ENCODE data around the gene HM13. TPM values are rescaled to one million over a fixed set of nuclear protein-coding genes. Genes with fewer than 3 reads are reported as not detected.

The HM13 gene
- total RNA-seq, 1 experiment from 2014 or later = 183 TPM

GRCh38 chr20:31547720-31548298, 33.6 kb downstream of the HM13 start (continued):
- TF ChIP-seq ZBTB33 (IDR thresholded peaks at IDR 0.05; ENCODE audit: extremely low read depth, insufficient replicate concordance, low read length) (no peak), RAD21 (IDR thresholded peaks at IDR 0.05; ENCODE audit: low read depth) (no peak), ELF1 (IDR thresholded peaks at IDR 0.05; ENCODE audit: borderline replicate concordance, low read depth) (no peak), EZH2 (IDR thresholded peaks at IDR 0.05) (no peak)

- no peak for DNase-seq (ENCODE audit: low read depth, low spot score)
- H3K9me3 ChIP-seq (ENCODE audit: control insufficient read depth in 1 of 2, insufficient read depth in 1 of 2, low read depth in 1 of 2, low read length in 2 of 2) = no peaks in the 10 kb centered on the region
- no peak for ATAC-seq
- no peak overlapping the region for H2AFZ ChIP-seq (ENCODE audit: low read depth, low read length, poor library complexity, severe bottlenecking)
- ChIA-PET CTCF (no interaction called here), POLR2A (no interaction called here), RAD21 (ENCODE audit: low non-redundant PET in 1 of 2, low total read pairs in 2 of 2, uncharacterized antibody in 2 of 2, unreplicated experiment in 2 of 2) (interaction anchor here in 1 of 2 experiments (0.6 kb wide), 1 partner anchor 63 kb away, joined by 3 read pairs; no protein-coding TSS in a partner anchor)
- intact Hi-C loops (cut with micrococcal nuclease) = no loop called here
- no peaks in the 10 kb centered on the region for H3K27me3 ChIP-seq (ENCODE audit: insufficient read depth, low read length)
- peak overlapping the region; percentile 76; the same call in 1 of the 2 replicates for H3K9ac ChIP-seq (ENCODE audit: low read length)
- peaks cover 70% of the 10 kb centered on the region for H3K79me2 ChIP-seq (ENCODE audit: insufficient read depth, low read length)
- TF ChIP-seq POLR2AphosphoS5 (IDR thresholded peaks at IDR 0.05; ENCODE audit: low read depth, low read length) (peak; percentile 0; the same call in 1 of the 2 replicates), ZFX (IDR thresholded peaks at IDR 0.05) (no peak)
- peak overlapping the region; percentile 64 for H3K4me2 ChIP-seq (ENCODE audit: low read length)
- no peaks in the 10 kb centered on the region for H3K9me2 ChIP-seq (ENCODE audit: insufficient read depth)
- H3K36me3 ChIP-seq (ENCODE audit: control insufficient read depth in 1 of 2, insufficient read depth in 2 of 2, low read length in 2 of 2) = peaks cover 35 to 58% of the 10 kb centered on the region in 2 experiments; a peak in 3 of 4 replicates
- H3K4me1 ChIP-seq (ENCODE audit: control insufficient read depth in 1 of 2, insufficient read depth in 2 of 2, low read length in 2 of 2) = peaks cover 0 to 20% of the 10 kb centered on the region in 2 experiments; a peak in 3 of 4 replicates
- no peaks in the 10 kb centered on the region for H4K20me1 ChIP-seq (ENCODE audit: insufficient read depth)
- H3K27ac ChIP-seq (ENCODE audit: low read depth, low read length) = no peak overlapping the region
- peak overlapping the region; percentile 67 to 78 for H3K4me3 ChIP-seq (replicated peaks in 1 of 2; ENCODE audit: low read depth in 1 of 2, low read length in 2 of 2)
- no TSS peak for BruUV-seq (replicated peaks)
These were observed 34.7 kb downstream of the HM13 start for GRCh38 chr20:31548820-31549512.

All from HCT116 (cell line).